Right renal cortex interstitium (tissue), 3 donors: Measurements from ENCODE around the gene CD47. TPM values are rescaled to one million over a fixed set of nuclear protein-coding genes. Genes with fewer than 3 reads are reported as not detected.

Source experiments
- DNase-seq, 3 donors: peaks; one replicate each; pipeline ENCODE4 v3.0.0-alpha.2; 2013; ENCODE audit warnings: low read depth in 3 of 3, low spot score in 2 of 3
- polyA plus RNA-seq, 3 donors: library from polyadenylated mRNA; unstranded; fragments of 120-200 nt; gene quantifications; one replicate each; pipeline ENCODE4 v1.2.1, GENCODE V29; 2013; ENCODE audit not compliant: insufficient read length in 3 of 3

The CD47 gene
- polyA plus RNA-seq, 3 donors, result 63.8 to 72.7 (median 72.0) TPM

DNA sequence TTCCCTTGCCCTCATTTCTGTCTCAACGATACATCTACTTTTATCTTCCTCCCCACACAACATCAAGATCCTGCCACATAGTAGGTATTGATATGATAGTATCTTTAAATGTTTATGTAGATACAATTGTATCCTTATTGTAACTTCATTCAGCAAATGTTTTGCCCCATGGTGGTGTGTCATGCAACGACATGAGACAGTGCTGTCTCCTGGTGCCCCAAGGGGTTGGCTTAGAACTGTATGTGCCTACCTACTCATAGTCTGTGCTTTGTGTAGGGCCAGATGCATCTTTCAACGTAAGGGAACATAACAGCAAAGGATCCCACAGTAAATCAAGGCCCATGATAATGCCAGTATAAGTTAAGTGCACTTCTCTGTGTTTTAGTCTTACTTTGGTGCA, 2.8 kb upstream of the CD47 start:
- no peak for DNase-seq

DNA sequence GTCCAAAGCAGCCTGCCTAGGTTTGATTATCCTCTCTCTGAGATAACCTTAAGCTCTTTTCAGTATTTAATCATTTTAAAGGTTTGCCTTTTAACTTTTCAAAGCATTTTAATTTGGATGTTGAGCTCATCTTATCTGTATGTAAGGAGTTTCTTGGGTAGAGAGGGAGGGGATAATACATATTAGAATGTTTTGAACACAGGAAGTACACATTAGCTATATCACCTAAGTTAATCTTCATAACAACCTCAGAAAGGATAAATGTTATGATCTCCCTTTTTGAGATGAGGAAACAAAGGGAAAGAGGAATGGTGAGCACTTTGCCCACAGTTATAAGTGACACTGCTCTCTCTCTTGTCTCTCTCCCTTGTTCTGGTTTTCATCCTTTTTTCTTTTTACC, 2.2 kb upstream of the CD47 start:
- no peak for DNase-seq

DNA sequence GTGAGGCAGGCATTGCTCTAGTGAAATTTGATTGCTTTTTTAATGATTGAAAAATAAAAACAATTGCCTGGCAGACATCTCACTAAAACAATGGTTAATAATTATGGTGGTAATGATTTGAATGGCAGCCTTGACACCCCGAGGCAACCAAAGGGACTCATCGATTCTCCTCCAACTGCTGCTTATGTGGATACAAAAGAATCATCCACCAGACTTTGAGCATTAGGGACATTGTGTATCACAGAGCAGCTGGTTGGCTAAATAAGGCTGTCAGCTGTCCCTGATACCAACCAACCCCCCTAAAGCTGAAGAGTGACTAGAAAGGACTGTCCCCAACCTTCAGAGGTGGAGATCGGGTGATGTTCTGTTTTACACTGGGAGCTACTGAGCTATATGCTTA, 1.7 kb upstream of the CD47 start:
- DNase-seq, result no peak

DNA sequence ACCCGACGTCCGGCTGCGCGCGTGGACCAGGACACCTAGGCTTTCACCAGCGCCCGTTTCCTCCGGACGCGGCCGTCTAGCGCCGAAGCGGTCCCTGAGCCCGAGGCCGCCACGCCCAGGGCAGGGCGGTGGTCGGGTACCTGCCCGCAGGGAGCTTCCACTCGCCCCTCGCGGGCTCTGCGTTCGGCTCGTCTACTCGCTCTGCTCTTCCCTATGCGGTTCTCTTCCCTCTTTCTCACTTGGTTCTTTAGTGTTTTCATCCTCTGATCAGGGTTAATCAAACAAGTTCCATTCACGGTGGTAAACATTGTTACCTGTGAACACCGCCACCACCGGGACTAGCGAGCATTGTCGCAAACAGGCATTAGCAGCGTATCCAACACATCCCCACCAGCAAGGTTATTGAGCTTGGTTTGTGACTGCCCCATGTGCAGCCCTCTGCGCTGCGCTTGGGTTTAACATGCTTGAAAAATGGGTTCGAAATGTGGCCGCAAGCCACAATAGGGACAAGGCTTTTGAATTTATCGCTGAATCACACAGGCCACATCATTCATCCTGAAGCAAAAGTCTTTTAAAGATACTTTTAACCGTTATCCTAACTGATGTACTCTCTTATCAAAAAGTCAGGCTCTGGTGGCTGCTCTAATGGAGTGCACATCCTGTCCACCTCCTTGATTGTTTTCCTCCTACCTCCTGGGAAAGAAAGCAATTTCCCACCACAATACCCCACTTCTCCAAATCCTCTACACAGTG, 843 bp upstream of the CD47 start:
- no peak for DNase-seq

GRCh38 chr3:108090049-108090700, 656 bp downstream of the CD47 start:
- peak in 1 of 3 donors; percentile 42 for DNase-seq

GRCh38 chr3:108089579-108089978, 1.3 kb downstream of the CD47 start:
- no peak for DNase-seq

DNA sequence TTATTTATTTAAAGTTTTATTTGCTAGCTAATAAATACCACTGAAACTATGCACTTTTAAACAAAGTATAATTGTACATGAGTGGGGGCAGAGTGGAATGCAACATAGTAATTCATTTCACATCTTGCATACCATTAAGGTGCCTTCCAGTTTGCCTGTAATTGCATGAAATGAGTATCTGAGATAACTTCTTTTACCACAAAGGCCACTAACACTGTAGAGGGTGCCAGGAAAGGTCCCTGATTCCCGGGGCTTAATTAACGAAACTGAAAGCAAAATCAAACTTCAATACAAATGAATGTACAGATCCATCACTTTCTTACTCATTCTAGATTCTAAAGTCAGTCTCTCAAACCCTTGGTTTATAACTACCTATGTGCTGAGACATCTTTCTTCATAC, 2.1 kb downstream of the CD47 start:
- no peak for DNase-seq

DNA sequence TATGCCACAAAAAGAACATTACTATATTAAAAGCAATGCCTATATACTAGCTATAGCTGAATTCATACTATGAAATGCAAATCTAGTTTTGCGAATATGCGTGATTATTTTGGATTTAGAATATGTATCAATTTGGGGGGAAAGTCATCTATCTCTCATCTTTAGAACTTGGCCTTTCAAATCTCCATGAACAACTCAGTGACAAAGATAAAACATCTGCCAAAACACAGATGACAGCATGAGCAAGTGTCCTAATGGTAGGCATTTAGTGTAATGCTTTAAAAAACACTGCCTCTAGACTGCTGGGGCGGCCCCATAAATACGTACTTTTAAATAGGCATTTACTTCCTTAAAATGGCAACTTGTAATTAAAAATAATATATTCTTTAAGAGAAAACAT, 2.7 kb downstream of the CD47 start:
- DNase-seq, result no peak

DNA sequence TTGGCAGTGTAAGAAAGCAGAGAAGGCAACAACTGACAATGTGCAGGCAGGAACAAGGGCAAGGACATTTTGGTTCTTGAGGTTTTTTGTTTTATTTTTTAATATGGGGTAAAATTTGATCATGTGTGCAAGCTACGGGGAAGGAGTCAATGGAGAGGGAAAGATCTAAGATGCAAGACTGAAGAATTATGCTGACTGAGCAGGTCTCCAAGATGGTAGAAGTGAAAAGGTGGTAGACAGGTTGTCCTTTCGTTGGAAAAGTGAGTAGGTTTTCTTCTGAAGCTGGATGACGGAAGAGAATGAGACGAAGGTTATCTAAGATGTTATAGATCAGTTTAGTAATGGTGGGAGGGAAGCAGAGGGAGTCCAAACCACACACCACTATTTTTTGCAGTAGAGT, 4.2 kb downstream of the CD47 start:
- no peak for DNase-seq

GRCh38 chr3:108085810-108086350, 5.0 kb downstream of the CD47 start:
- DNase-seq, result no peak

- no peak for DNase-seq
These were observed 5.5 kb downstream of the CD47 start for GRCh38 chr3:108085370-108085769.

GRCh38 chr3:108079877-108080276, 11.0 kb downstream of the CD47 start:
- no peak for DNase-seq

GRCh38 chr3:108079043-108079442, 11.8 kb downstream of the CD47 start:
- DNase-seq, result no peak

GRCh38 chr3:108076564-108076963, 14.3 kb downstream of the CD47 start:
- DNase-seq, result no peak

DNA sequence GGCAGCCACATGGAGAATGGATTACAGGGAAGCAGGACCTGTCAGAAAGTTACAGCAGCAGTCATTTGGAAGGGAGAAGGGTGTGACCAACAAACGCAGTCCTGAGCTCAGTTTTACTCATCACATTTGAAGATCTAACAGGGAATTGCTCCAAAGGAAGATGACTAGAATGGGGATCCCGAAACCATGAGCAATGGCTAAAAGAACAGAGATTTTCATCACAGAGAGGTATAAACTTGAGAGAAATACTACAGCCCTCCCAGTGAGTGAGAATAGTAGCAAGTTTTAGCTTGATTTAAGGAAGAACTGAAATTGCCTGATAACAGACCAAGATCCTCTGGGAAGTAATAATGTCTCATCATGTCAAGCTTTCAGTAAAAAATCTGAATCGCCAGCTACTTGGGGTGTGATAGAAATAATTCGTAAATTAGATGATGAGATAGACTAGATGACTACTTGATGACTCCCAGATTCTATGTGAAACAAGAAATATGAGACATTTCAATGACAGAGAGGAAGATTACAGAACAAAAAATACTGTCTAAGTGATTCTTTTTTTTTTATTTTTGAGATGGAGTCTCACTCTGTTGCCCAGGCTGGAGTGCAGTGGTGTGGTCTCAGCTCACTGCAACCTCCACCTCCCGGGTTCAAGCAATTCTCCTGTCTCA, 16.9 kb downstream of the CD47 start:
- DNase-seq, result no peak

DNA sequence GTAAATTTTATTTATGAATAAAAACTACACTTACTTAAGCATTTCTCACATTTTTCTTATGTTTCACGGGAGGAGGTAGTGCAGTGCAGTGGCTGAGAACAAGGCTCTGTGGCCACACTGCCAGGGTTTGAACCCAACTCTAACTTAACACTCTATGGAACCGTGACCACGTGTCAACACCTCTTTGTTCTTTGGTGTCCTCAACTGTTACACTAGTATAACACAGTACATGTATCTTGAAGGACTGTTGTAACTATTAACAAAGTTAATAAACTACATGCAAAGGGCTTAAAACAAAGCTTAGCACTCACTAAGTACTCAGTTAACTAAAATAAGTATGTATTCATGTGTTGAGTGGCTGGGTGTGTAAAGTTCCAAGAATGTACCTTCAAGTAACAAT, 19.5 kb downstream of the CD47 start:
- no peak for DNase-seq

GRCh38 chr3:108070356-108070755, 20.5 kb downstream of the CD47 start:
- DNase-seq, result no peak

DNA sequence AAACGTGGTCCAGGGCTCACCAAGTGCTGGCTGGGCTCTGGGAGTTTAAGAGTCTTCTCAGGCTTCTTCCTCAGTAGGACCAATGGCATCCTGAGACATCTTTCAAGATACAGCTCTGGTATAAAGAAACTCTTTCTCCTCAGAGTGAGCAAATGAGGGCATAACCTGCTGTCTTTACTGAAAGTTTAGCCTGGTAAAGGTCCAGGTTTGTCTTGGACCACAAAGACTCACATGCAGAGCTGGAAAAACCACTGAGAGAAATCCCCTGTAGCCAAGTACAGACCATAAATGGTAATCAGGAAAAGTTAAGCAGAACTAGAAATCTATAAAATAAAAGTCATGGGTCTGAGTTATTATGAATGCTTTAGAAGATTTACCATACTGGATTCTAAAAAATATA, 23.1 kb downstream of the CD47 start:
- DNase-seq, result no peak

DNA sequence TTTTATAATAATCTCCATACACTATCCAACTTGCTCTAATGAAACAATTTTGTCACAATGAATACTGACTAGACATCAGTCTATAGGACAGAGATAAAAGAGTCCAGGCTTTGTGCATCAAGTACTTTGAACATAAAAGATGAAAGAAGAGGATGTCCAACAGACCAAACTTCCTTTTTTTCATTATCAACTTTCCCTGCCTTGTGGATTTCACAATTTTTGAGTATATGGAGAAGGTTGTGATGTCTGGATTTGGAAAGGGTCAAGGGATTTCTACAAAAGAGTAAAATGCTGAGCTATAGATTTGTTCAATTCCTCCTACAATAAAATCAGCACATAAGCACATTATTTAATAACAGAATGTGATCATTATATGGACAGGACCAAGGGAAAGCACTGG, 25.7 kb downstream of the CD47 start:
- DNase-seq, result no peak

DNA sequence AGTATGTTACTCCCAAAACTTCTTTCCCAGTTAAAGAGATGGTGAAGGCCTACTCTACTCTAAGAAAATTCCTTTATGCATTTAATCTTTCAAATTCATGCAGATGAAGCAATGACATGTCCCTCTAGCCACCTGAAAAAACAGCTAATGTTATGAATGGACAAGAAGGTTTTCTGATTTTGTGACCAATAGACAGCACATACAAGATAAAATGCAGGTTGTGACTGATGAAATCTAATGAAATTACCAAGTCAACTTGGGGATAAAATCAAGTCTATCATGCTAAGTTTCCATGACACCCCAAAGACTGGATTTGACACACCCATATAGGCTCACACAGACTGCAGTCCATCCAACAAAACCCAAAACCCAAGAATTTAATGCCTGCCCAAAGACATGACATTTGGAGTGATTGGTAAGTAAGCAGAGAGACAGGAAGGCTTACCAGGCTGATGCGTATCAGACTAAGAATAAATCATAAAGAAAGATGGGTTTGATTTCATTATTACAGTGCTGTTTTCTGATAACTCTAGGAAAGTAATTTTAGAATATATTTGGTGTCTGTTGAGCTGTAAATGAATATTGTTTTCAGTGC, 26.4 kb downstream of the CD47 start:
- DNase-seq, result no peak

- DNase-seq, result no peak
These were observed 28.8 kb downstream of the CD47 start for GRCh38 chr3:108062051-108062450.
